NCI-H187 treated with DMSO at 0.1 percent for 48 hours (cell line): ENCODE results near the gene TRIM5.

Experiments
- DNase-seq: peaks from one replicate; lab custom pipeline; 2025; lab: John Stamatoyannopoulos, UW

The TRIM5 gene

DNA sequence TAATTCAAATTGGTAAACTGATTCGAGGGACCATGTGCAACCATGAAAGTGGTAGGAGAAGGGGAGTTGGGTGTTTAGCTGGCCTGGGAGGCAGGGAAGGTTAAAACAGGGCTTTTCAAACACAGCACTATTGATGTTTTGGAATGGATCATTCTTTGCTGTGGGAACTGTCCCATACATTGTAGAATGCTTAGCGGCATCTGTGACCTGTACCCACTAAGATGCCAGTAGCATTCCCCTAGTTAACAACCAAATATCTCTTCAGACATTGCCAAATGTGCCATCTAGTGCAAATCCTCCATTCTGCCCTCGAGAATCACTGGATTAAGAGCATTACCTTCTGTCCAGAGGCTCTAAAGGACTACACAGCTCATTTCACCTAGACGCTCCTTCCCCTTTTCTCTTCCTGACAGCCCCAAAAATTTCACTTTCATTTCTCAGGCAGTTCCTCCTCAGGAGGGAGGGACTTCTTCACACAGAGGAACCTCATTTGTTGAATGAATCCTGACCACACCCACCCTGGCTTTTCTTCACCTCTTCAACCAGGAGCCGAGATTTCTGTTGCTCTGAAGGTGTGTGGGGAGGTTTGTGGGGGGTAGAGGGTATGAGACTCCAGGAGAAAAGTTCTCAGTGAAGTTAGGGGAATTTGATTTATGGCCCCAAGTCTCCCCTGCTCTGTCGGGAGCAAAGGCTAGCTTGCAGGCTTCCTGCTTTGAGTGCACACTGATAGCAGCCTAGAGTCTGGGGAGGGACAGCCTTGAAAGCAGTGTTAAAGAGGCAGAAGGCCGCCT is 60.2 kb downstream of the TRIM5 start, which contains the start of gene TRIM34:
Gene TRIM34 (plus strand): TSS at position 513 of the 791 bp plus-strand sequence. CDS start 7,331 bp downstream, outside the sequence.
- no peak for DNase-seq

DNA sequence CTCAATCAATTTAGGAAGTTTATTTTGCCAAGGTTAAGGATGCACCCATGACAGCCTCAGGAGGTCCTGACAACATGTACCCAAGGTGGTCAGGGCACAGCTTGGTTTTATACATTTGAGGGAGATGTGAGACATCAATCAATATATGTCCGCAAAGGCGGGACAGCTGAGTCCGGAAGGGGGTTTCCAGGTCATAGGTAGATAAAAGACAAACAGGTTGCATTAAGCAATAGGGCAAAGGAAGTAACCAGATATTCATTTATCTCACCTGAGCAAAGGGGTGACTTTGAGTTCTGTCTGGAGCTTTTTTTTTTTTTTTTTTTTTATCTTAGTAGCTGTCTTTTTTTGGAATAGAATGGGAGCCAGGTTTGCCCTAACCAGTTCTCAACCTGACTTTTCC is 62.1 kb downstream of the TRIM5 start:
- DNase-seq = no peak

DNA sequence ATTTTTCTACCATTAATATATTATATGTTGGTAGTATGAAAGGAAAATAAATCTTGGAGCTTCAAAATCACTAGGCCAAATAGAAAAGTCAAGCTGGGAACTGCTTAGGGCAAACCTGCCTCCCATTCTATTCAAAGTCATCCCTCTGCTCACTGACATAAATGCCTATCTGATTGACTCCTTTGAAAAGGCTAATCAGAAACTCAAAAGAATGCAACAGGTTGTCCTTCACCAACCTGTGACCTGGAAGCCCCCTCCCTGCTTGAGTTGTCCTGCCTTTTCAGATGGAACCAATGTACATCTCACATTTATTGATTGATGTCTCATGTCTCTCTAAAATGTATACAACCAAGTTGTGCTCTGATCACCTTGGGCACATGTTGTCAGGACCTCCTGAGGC is 63.3 kb downstream of the TRIM5 start:
- no peak for DNase-seq

DNA sequence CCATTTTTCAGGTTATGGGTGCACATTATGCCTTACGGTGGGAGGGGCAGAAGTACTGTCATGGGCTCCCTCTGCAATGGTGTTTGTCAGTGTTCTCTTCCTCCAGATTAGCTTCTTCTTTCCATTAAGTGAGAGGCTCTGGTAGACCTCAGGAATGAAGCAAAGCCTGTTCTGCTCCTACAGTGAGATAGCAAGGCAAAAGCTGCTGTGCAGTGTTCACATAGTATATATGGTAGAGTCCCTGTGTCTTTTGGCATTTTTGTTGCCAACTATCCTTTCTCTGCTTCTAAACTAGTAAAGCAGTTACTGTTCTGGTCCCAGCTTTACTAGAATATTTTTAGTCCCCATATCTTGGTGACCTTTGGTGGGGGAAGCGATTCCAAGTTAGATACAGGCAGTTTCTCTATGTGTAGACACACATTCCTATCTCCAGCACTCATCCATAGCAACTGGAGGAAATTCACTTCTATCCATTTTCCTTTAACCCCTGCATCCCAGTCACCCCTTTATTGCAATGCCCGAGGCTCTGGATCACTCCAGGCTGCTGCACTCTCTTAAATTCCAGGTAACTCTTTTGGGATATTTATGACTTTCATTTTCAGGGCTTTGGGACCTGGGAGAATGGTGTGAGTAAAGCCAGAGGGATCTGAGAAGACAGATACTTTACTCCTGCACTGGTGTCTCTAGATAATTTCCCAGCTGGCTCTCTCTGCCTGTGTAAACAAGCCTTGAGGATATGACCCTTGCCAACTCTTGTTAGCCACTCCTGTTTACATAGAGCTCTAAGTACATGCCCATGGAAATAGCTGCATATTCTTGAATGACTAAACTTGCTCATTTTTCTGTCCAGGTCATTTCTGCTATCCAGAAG is 64.0 kb downstream of the TRIM5 start:
- no peak for DNase-seq

DNA sequence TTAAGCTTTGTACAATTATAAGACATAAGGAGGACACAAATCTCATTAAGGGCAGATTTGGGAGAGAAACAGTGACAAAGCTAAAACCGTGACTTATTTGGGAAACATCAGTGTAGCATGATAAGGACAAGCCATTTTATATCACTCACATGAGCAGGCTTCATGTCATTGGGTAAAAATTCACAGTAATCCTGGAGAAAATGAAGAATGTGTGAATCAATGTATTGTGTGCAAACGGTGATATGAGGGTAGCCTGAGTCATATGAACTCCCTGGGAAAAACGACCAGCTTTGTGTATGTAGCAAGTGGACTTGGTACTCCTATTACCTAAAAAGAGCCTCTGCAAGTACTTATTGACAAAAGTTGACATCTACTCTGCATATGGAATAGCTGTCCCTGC is 66.1 kb downstream of the TRIM5 start:
- DNase-seq = no peak
